Measurements from ENCODE around the gene TECPR2. TPM values are rescaled to one million over a fixed set of nuclear protein-coding genes. Genes with fewer than 3 reads are reported as not detected.

The TECPR2 gene
- total and polyA plus RNA-seq, 2 donors from 2014 or later: 6.0 to 30.2 TPM

GRCh38 chr14:102390064-102390855 lies 27.5 kb downstream of the TECPR2 start:
- no peak for DNase-seq

GRCh38 chr14:102392506-102392905 lies 29.8 kb downstream of the TECPR2 start:
- Histone ChIP-seq H3K27me3 (ENCODE audit: control insufficient read depth, insufficient read depth, low read length) (no peaks in the 10 kb centered on the region), H3K9me3 (ENCODE audit: control insufficient read depth in 2 of 3, insufficient read depth in 1 of 3, low read length in 3 of 3) (no peaks in the 10 kb centered on the region), H3K4me3 (ENCODE audit: low read length in 3 of 3) (no peak overlapping the region), H3K9ac (ENCODE audit: low read length in 3 of 3) (no peak overlapping the region), H3K36me3 (ENCODE audit: control insufficient read depth in 2 of 3, insufficient read depth in 3 of 3, low read length in 3 of 3) (peaks cover 0 to 2% (median 0%) of the 10 kb centered on the region in 3 donors), H3K27ac (ENCODE audit: low read depth in 2 of 2, low read length in 2 of 2) (no peak overlapping the region), H3K4me1 (ENCODE audit: control insufficient read depth in 2 of 3, insufficient read depth in 2 of 3, low read depth in 1 of 3, low read length in 3 of 3) (no peaks in the 10 kb centered on the region)
- no peak for TF ChIP-seq CTCF (IDR thresholded peaks at IDR 0.05; ENCODE audit: borderline replicate concordance, extremely low read depth, insufficient read depth)
- no peak for DNase-seq
- FAIRE-seq: no peak
- intact Hi-C loops (cut with DNase I): no loop called here

More at GRCh38 chr14:102390064-102390855, 27.5 kb downstream of the TECPR2 start:
- no peak for FAIRE-seq
- Histone ChIP-seq H3K36me3 (ENCODE audit: control insufficient read depth in 2 of 3, insufficient read depth in 3 of 3, low read length in 3 of 3) (peaks cover 1 to 2% (median 1%) of the 10 kb centered on the region in 3 donors), H3K9ac (ENCODE audit: low read length in 3 of 3) (no peak overlapping the region), H3K4me1 (ENCODE audit: control insufficient read depth in 2 of 3, insufficient read depth in 2 of 3, low read depth in 1 of 3, low read length in 3 of 3) (no peaks in the 10 kb centered on the region), H3K9me3 (ENCODE audit: control insufficient read depth in 2 of 3, insufficient read depth in 1 of 3, low read length in 3 of 3) (no peaks in the 10 kb centered on the region), H3K27me3 (ENCODE audit: control insufficient read depth, insufficient read depth, low read length) (no peaks in the 10 kb centered on the region), H3K4me3 (ENCODE audit: low read length in 3 of 3) (no peak overlapping the region), H3K27ac (ENCODE audit: low read depth in 2 of 2, low read length in 2 of 2) (no peak overlapping the region)
- no peak for TF ChIP-seq CTCF (IDR thresholded peaks at IDR 0.05; ENCODE audit: borderline replicate concordance, extremely low read depth, insufficient read depth)
- intact Hi-C loops (cut with DNase I): no loop called here

GRCh38 chr14:102394717-102395375 lies 32.1 kb downstream of the TECPR2 start:
- FAIRE-seq: no peak
- no peak overlapping the region for H3K9ac ChIP-seq (ENCODE audit: low read length in 3 of 3)
- H3K36me3 ChIP-seq (ENCODE audit: control insufficient read depth in 2 of 3, insufficient read depth in 3 of 3, low read length in 3 of 3): no peaks in the 10 kb centered on the region

More at GRCh38 chr14:102394717-102395375, 32.1 kb downstream of the TECPR2 start:
- Histone ChIP-seq H3K4me1 (ENCODE audit: control insufficient read depth in 2 of 3, insufficient read depth in 2 of 3, low read depth in 1 of 3, low read length in 3 of 3) (no peaks in the 10 kb centered on the region), H3K9me3 (ENCODE audit: control insufficient read depth in 2 of 3, insufficient read depth in 1 of 3, low read length in 3 of 3) (no peaks in the 10 kb centered on the region), H3K27ac (ENCODE audit: low read depth in 2 of 2, low read length in 2 of 2) (no peak overlapping the region), H3K27me3 (ENCODE audit: control insufficient read depth, insufficient read depth, low read length) (no peaks in the 10 kb centered on the region), H3K4me3 (ENCODE audit: low read length in 3 of 3) (no peak overlapping the region)
- DNase-seq: no peak
- intact Hi-C loops (cut with DNase I): no loop called here
- no peak for TF ChIP-seq CTCF (IDR thresholded peaks at IDR 0.05; ENCODE audit: borderline replicate concordance, extremely low read depth, insufficient read depth)
